ENCODE data around the gene NAA16.

DNA sequence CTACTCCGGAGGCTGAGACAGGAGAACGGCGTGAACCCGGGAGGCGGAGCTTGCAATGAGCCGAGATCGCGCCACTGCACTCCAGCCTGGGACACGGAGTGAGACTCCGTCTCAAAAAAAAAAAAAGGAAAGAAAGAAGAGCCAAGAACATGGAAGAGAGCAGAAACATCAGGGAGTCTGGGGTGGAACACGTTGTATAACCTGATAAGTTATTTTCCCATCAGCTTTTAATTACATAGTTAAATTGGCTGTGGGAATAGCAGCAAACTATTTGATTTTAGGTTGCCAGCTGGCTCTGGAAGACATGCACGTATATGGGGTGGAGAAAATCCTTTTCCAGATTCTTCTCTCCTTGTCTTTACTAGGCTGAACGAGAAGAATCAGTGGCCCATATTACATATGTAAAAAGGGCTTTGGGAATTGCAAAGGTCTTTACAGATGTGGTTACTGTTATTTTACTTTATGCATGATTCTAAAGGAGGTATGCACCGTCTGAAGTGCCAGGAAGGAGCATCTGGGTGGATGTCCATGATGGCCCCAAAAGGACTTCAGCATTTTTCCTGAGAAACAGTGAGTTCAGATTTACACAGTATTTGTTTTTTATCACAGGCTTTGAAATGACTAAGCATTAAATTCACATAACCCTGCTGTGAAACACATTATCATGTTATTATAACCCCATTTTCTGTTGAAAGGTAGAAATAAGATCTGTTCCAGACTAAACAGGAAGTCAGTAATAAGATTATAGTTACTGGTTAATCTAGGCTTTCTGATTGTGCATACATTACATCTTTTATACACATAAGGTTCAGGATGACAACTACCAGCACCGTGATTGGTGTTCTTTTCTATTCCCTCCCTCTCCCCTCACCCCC, 4.6 kb upstream of the NAA16 start:
- TF ChIP-seq, protein P1, sequence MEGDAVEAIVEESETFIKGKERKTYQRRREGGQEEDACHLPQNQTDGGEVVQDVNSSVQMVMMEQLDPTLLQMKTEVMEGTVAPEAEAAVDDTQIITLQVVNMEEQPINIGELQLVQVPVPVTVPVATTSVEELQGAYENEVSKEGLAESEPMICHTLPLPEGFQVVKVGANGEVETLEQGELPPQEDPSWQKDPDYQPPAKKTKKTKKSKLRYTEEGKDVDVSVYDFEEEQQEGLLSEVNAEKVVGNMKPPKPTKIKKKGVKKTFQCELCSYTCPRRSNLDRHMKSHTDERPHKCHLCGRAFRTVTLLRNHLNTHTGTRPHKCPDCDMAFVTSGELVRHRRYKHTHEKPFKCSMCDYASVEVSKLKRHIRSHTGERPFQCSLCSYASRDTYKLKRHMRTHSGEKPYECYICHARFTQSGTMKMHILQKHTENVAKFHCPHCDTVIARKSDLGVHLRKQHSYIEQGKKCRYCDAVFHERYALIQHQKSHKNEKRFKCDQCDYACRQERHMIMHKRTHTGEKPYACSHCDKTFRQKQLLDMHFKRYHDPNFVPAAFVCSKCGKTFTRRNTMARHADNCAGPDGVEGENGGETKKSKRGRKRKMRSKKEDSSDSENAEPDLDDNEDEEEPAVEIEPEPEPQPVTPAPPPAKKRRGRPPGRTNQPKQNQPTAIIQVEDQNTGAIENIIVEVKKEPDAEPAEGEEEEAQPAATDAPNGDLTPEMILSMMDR (conservative IDR thresholded peaks at IDR 0.05; ENCODE audit: low read depth, low read length): no peak
- TF ChIP-seq EZH2phosphoT487 (IDR thresholded peaks at IDR 0.05; ENCODE audit: borderline replicate concordance, low read length) (no peak), EZH2 (IDR thresholded peaks at IDR 0.05; ENCODE audit: low read length, unreplicated experiment) (no peak)
